ENCODE data around the gene RCN1. TPM values are rescaled to one million over a fixed set of nuclear protein-coding genes. Genes with fewer than 3 reads are reported as not detected.

RCN1 gene
- total RNA-seq, 1 experiment from 2014 or later, result 99.8 TPM

GRCh38 chr11:32099516-32099915 is 8.6 kb downstream of the RCN1 start:
- H3K79me2 ChIP-seq (ENCODE audit: insufficient read depth, low read length), result peaks cover 29% of the 10 kb centered on the region
- POLR2A ChIA-PET, result no interaction called here
- no peaks in the 10 kb centered on the region; a peak in 1 of 4 replicates for H3K4me1 ChIP-seq (ENCODE audit: control insufficient read depth in 1 of 2, insufficient read depth in 2 of 2, low read length in 2 of 2)
- no peak overlapping the region for H3K27ac ChIP-seq (ENCODE audit: low read depth, low read length)
- no peaks in the 10 kb centered on the region for H3K27me3 ChIP-seq (ENCODE audit: insufficient read depth, low read length)
- TF ChIP-seq POLR2A (IDR thresholded peaks at IDR 0.05; ENCODE audit: borderline replicate concordance, extremely low read depth, insufficient read depth, insufficient read length) (no peak), ZNF274 (IDR thresholded peaks at IDR 0.05; ENCODE audit: low read depth, low read length) (no peak), ELF1 (IDR thresholded peaks at IDR 0.05; ENCODE audit: borderline replicate concordance, low read depth) (no peak), JUND (IDR thresholded peaks at IDR 0.05) (no peak), YY1 (IDR thresholded peaks at IDR 0.05; ENCODE audit: extremely low read depth, insufficient replicate concordance, low read depth, low read length) (no peak), FOSL1 (IDR thresholded peaks at IDR 0.05; ENCODE audit: low read depth) (no peak), CEBPB (IDR thresholded peaks at IDR 0.05; ENCODE audit: low read depth) (no peak), ZFX (IDR thresholded peaks at IDR 0.05) (no peak), CBX3 (IDR thresholded peaks at IDR 0.05; ENCODE audit: low read depth) (no peak), EZH2phosphoT487 (IDR thresholded peaks at IDR 0.05; ENCODE audit: borderline replicate concordance) (no peak), EGR1 (IDR thresholded peaks at IDR 0.05; ENCODE audit: low read depth) (no peak), SIN3A (IDR thresholded peaks at IDR 0.05; ENCODE audit: low read depth) (no peak), EZH2 (IDR thresholded peaks at IDR 0.05) (no peak), MAX (IDR thresholded peaks at IDR 0.05) (no peak), RAD21 (IDR thresholded peaks at IDR 0.05; ENCODE audit: low read depth) (no peak)
- TF ChIP-seq, protein P1, sequence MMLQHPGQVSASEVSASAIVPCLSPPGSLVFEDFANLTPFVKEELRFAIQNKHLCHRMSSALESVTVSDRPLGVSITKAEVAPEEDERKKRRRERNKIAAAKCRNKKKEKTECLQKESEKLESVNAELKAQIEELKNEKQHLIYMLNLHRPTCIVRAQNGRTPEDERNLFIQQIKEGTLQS (IDR thresholded peaks at IDR 0.05), result no peak
- TF ChIP-seq, protein P2, sequence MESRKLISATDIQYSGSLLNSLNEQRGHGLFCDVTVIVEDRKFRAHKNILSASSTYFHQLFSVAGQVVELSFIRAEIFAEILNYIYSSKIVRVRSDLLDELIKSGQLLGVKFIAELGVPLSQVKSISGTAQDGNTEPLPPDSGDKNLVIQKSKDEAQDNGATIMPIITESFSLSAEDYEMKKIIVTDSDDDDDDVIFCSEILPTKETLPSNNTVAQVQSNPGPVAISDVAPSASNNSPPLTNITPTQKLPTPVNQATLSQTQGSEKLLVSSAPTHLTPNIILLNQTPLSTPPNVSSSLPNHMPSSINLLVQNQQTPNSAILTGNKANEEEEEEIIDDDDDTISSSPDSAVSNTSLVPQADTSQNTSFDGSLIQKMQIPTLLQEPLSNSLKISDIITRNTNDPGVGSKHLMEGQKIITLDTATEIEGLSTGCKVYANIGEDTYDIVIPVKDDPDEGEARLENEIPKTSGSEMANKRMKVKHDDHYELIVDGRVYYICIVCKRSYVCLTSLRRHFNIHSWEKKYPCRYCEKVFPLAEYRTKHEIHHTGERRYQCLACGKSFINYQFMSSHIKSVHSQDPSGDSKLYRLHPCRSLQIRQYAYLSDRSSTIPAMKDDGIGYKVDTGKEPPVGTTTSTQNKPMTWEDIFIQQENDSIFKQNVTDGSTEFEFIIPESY (IDR thresholded peaks at IDR 0.05; ENCODE audit: extremely low read depth, insufficient replicate concordance, low read length), result no peak
- TF ChIP-seq, protein P3, sequence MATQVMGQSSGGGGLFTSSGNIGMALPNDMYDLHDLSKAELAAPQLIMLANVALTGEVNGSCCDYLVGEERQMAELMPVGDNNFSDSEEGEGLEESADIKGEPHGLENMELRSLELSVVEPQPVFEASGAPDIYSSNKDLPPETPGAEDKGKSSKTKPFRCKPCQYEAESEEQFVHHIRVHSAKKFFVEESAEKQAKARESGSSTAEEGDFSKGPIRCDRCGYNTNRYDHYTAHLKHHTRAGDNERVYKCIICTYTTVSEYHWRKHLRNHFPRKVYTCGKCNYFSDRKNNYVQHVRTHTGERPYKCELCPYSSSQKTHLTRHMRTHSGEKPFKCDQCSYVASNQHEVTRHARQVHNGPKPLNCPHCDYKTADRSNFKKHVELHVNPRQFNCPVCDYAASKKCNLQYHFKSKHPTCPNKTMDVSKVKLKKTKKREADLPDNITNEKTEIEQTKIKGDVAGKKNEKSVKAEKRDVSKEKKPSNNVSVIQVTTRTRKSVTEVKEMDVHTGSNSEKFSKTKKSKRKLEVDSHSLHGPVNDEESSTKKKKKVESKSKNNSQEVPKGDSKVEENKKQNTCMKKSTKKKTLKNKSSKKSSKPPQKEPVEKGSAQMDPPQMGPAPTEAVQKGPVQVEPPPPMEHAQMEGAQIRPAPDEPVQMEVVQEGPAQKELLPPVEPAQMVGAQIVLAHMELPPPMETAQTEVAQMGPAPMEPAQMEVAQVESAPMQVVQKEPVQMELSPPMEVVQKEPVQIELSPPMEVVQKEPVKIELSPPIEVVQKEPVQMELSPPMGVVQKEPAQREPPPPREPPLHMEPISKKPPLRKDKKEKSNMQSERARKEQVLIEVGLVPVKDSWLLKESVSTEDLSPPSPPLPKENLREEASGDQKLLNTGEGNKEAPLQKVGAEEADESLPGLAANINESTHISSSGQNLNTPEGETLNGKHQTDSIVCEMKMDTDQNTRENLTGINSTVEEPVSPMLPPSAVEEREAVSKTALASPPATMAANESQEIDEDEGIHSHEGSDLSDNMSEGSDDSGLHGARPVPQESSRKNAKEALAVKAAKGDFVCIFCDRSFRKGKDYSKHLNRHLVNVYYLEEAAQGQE (IDR thresholded peaks at IDR 0.05; ENCODE audit: low read depth), result no peak
- no peak for DNase-seq (ENCODE audit: low read depth, low spot score)
- H3K4me2 ChIP-seq (ENCODE audit: low read length), result no peak overlapping the region
- no TSS peak for BruUV-seq (replicated peaks)
- no peak overlapping the region for H3K9ac ChIP-seq (ENCODE audit: low read length)
- no peak overlapping the region for H3K4me3 ChIP-seq (replicated peaks in 1 of 2; ENCODE audit: low read depth in 1 of 2, low read length in 2 of 2)
- no peaks in the 10 kb centered on the region for H4K20me1 ChIP-seq (ENCODE audit: insufficient read depth)
- H3K9me3 ChIP-seq (ENCODE audit: control insufficient read depth in 1 of 2, insufficient read depth in 1 of 2, low read depth in 1 of 2, low read length in 2 of 2), result no peaks in the 10 kb centered on the region
- intact Hi-C loops (cut with micrococcal nuclease), result no loop called here
- H3K9me2 ChIP-seq (ENCODE audit: insufficient read depth), result no peaks in the 10 kb centered on the region
- H3K36me3 ChIP-seq (ENCODE audit: control insufficient read depth in 1 of 2, insufficient read depth in 2 of 2, low read length in 2 of 2), result peaks cover 32 to 47% of the 10 kb centered on the region in 2 experiments; a peak in 3 of 4 replicates
- H2AFZ ChIP-seq (ENCODE audit: low read depth, low read length, poor library complexity, severe bottlenecking), result no peak overlapping the region
- CTCF ChIA-PET, result no interaction called here
- RAD21 ChIA-PET (ENCODE audit: low non-redundant PET in 1 of 2, low total read pairs in 2 of 2, uncharacterized antibody in 2 of 2, unreplicated experiment in 2 of 2), result no interaction called here
- ATAC-seq, result no peak
